ENCODE measurements around the gene TMEM233.

Gene TMEM233

GRCh38 chr12:119685375-119685774 lies 91.8 kb downstream of the TMEM233 start:
- TF ChIP-seq CTCF (IDR thresholded peaks at IDR 0.05) = no peak

DNA sequence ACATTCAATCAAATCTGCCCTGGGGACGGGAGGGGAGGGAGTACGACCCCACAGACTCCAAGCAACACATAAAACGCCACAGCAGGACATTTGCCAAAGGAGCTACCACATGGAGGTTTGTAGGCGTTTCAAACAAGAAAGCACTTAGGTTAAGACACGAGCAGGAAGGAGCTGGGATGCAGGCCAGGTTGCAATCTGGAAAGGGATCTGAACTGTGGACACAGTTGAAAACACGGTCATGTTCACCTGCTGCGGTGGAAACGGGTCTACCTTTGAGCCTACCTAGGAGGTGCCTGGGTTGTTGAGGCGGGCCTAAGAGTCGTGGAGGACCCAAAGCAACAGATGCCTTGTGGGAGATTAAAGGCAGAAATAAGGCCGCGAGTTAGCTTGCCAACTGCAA lies 92.8 kb downstream of the TMEM233 start:
- TF ChIP-seq CTCF (IDR thresholded peaks at IDR 0.05) = no peak

DNA sequence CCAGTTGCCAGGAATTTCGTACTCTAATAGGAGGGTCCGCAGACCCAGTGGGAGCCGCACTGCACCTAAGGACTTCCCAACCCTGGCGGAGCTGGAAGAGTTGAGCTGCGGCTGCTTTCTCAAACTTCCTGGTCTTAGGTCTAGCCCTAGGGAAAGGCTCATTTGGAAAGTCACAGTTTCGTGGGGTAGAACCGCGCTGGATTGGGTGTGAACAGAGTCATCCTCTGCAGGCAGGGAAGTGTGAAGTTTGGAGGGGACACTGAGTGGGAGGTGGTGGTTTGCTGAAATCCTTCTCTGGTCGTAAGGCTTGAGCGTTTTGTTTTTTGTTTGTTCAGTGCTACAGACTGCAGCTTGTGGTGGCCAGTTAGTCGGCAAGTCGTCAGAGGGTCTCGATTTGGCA lies 93.2 kb downstream of the TMEM233 start:
- TF ChIP-seq CTCF (IDR thresholded peaks at IDR 0.05) = no peak

DNA sequence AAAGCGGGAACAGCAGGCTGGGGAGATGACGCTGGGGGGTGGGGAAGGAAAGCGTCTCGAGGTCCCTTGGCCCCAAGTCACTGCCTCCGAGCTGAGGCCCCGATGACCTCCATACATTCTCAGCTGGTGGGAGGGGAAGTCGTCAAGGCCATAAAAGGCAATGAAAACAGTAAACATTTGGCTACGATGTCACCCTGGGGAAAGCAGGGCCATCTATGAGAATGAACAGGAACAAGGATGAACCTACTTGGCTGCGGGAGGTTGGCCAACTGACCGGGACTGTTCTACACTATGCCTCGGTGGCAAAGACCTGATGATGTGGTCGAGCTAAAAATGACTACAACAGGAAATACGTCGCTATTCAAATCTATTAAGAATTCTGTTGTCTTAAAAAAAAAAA lies 93.8 kb downstream of the TMEM233 start:
- TF ChIP-seq CTCF (IDR thresholded peaks at IDR 0.05) = no peak

- TF ChIP-seq CTCF (IDR thresholded peaks at IDR 0.05) = no peak
These were observed 94.3 kb downstream of the TMEM233 start for GRCh38 chr12:119687879-119688278.

DNA sequence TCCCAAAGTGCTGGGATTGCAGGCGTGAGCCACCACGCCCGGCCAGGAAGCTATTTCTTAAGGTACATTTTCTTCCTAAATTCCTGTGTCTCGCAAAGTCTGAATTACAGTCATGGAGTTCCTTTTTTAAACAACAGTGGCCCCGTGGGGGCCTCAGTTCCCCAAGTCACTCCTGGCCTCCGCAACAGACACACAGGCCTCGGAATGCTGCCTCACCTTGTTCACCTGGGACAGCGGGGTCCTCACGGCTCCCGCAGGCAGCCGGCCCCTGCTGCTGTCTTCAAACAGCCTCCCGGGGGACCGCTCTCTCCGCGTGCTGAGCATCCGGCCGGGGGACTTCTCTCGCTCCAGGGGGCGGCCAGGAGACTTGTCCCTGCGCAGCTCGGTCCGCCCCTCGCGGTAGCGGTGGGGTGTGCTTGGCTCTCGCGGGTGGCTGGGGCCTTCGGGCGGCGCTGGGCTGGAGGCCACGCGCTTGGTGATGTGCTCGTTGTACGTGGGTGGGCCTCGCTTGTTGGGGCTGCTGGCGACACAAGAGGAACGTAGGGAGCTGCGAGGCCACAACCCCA lies 96.4 kb downstream of the TMEM233 start:
- no peak for TF ChIP-seq CTCF (IDR thresholded peaks at IDR 0.05)

- no peak for TF ChIP-seq CTCF (IDR thresholded peaks at IDR 0.05)
These were observed 97.7 kb downstream of the TMEM233 start for GRCh38 chr12:119691202-119691810.

DNA sequence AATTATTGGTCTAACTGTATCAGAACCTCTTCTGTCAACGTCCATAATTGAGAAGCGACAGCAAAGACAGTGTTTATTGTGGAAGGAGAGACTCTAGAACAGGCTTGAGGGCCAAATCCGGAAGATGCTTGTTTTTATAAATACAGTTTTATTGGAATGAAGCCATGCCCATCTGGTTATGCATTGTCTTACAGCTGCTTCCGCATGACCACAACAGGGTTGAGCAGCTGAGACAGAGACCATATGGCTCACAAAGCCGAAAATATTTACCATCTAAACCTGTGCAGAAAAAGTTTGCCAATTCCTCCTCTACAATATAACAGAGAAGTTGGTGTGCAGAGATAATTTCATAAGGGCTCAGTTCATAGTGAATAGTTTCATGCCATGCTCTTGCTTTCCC lies 98.8 kb downstream of the TMEM233 start:
- no peak for TF ChIP-seq CTCF (IDR thresholded peaks at IDR 0.05)
